GM18858 (cell line): ENCODE data around the gene ATG16L1.

ENCODE experiments used
- ATAC-seq: cut with Tn5 transposase; IDR thresholded peaks from one replicate; pipeline ENCODE4 v1.9.1; 2021; ENCODE audit not compliant: unreplicated experiment

The ATG16L1 gene

GRCh38 chr2:233258211-233258610 is 6.7 kb downstream of the ATG16L1 start:
- no peak for ATAC-seq

GRCh38 chr2:233259730-233260129 is 8.3 kb downstream of the ATG16L1 start:
- ATAC-seq = no peak

- ATAC-seq = no peak
These were observed 9.2 kb downstream of the ATG16L1 start for GRCh38 chr2:233260661-233261060.

GRCh38 chr2:233261819-233262555 is 10.5 kb downstream of the ATG16L1 start:
- ATAC-seq = peak; percentile 45

GRCh38 chr2:233262562-233262961 is 11.1 kb downstream of the ATG16L1 start:
- ATAC-seq = no peak

- ATAC-seq = no peak
These were observed 11.6 kb downstream of the ATG16L1 start for GRCh38 chr2:233263045-233263570.

GRCh38 chr2:233264667-233265066 is 13.2 kb downstream of the ATG16L1 start:
- no peak for ATAC-seq

- ATAC-seq = no peak
These were observed 14.5 kb downstream of the ATG16L1 start for GRCh38 chr2:233265899-233266431.

- ATAC-seq = no peak
These were observed 15.0 kb downstream of the ATG16L1 start for GRCh38 chr2:233266481-233266880.

- ATAC-seq = no peak
These were observed 16.2 kb downstream of the ATG16L1 start for GRCh38 chr2:233267516-233268245.

GRCh38 chr2:233270366-233270765 is 18.9 kb downstream of the ATG16L1 start:
- no peak for ATAC-seq

GRCh38 chr2:233270951-233271350 is 19.5 kb downstream of the ATG16L1 start:
- no peak for ATAC-seq

GRCh38 chr2:233271693-233272092 is 20.2 kb downstream of the ATG16L1 start:
- ATAC-seq = no peak

- ATAC-seq = no peak
These were observed 21.6 kb downstream of the ATG16L1 start for GRCh38 chr2:233273120-233273519.

- ATAC-seq = no peak
These were observed 23.8 kb downstream of the ATG16L1 start for GRCh38 chr2:233275223-233275622.

GRCh38 chr2:233278921-233279320 is 27.4 kb downstream of the ATG16L1 start:
- no peak for ATAC-seq

GRCh38 chr2:233280114-233280693 is 28.7 kb downstream of the ATG16L1 start:
- no peak for ATAC-seq

GRCh38 chr2:233281553-233281952 is 30.1 kb downstream of the ATG16L1 start:
- no peak for ATAC-seq

- no peak for ATAC-seq
These were observed 30.6 kb downstream of the ATG16L1 start for GRCh38 chr2:233281992-233282603.

- no peak for ATAC-seq
These were observed 34.4 kb downstream of the ATG16L1 start for GRCh38 chr2:233285921-233286320.

- ATAC-seq = no peak
These were observed 36.4 kb downstream of the ATG16L1 start for GRCh38 chr2:233287871-233288270.
